OCI-LY1 (cell line): Measurements from ENCODE around the gene ARIH2.

ENCODE experiments used
- H2AFZ ChIP-seq: fragments of 200-600 bp; sonication (generic), shearing (Covaris generic); 2 replicates; pipeline ENCODE4 v1.6.0; 2014; ENCODE audit warnings: antibody characterized with exemption, mild to moderate bottlenecking, low read length
- H3F3A ChIP-seq: fragments of 200-600 bp; sonication (generic), shearing (Covaris generic); 2 replicates; pipeline ENCODE4 v1.6.0; 2014; ENCODE audit warnings: mild to moderate bottlenecking, antibody characterized with exemption, low read length, moderate library complexity; ENCODE audit not compliant: insufficient read depth
- H3K27ac ChIP-seq: fragments of 200-600 bp; sonication (generic); 2 replicates; pipeline ENCODE4 v1.5.1; 2014; ENCODE audit warnings: low read length, mixed run types, mild to moderate bottlenecking, low read depth; ENCODE audit not compliant: poor library complexity, severe bottlenecking
- H3K27me3 ChIP-seq: fragments of 200-600 bp; sonication (generic); 2 replicates; pipeline ENCODE4 v1.6.0; 2014; ENCODE audit warnings: antibody characterized with exemption, mild to moderate bottlenecking, low read length, moderate library complexity; ENCODE audit not compliant: insufficient read depth
- H3K36me3 ChIP-seq: fragments of 200-600 bp; sonication (generic); 2 replicates; pipeline ENCODE4 v1.6.1; 2014; ENCODE audit warnings: mild to moderate bottlenecking, antibody characterized with exemption, low read length, moderate library complexity, mixed read lengths; ENCODE audit not compliant: insufficient read depth
- H3K4me1 ChIP-seq: fragments of 200-600 bp; sonication (generic); 2 replicates; pipeline ENCODE4 v1.5.1; 2014; ENCODE audit warnings: mild to moderate bottlenecking, low read length, moderate library complexity; ENCODE audit not compliant: insufficient read depth, severe bottlenecking
- H3K4me2 ChIP-seq: fragments of 200-600 bp; sonication (generic), shearing (Covaris generic); 2 replicates; pipeline ENCODE4 v1.6.1; 2014; ENCODE audit warnings: low read length
- H3K4me3 ChIP-seq: fragments of 200-600 bp; sonication (generic); 2 replicates; pipeline ENCODE4 v1.5.1; 2014; ENCODE audit warnings: low read length, low read depth, mild to moderate bottlenecking, mixed read lengths; ENCODE audit not compliant: poor library complexity, severe bottlenecking
- H3K79me2 ChIP-seq: fragments of 200-600 bp; shearing (Covaris generic); 2 replicates; pipeline ENCODE4 v1.6.1; 2016; ENCODE audit warnings: mixed run types, low read length, mixed read lengths; ENCODE audit not compliant: insufficient read depth
- H3K9ac ChIP-seq: fragments of 200-600 bp; sonication (generic), shearing (Covaris generic); 2 replicates; pipeline ENCODE4 v1.6.1; 2014; ENCODE audit warnings: mild to moderate bottlenecking, low read length, mixed read lengths
- H3K9me2 ChIP-seq: fragments of 200-600 bp; sonication (generic), shearing (Covaris generic); 2 replicates; pipeline ENCODE4 v1.6.1; 2014; ENCODE audit warnings: low read depth, mild to moderate bottlenecking, low read length, mixed read lengths
- H3K9me3 ChIP-seq: fragments of 200-600 bp; shearing (Covaris generic); 2 replicates; pipeline ENCODE4 v1.6.1; 2014; ENCODE audit warnings: low read length, mixed read lengths
- H4K20me1 ChIP-seq: fragments of 200-600 bp; sonication (generic), shearing (Covaris generic); 2 replicates; pipeline ENCODE4 v1.6.0; 2016; ENCODE audit warnings: mild to moderate bottlenecking, low read length; ENCODE audit not compliant: insufficient read depth
- CTCF ChIP-seq: fragments of 200-600 bp; sonication (generic), shearing (Covaris generic); IDR thresholded peaks from 2 replicates; pipeline ENCODE4 v1.5.1; 2017; ENCODE audit warnings: mild to moderate bottlenecking, antibody characterized with exemption, low read length, moderate library complexity, mixed read lengths
- EZH2 ChIP-seq: fragments of 200-600 bp; sonication (generic), shearing (Covaris generic); IDR thresholded peaks from 2 replicates; pipeline ENCODE4 v1.8.0; 2017; ENCODE audit warnings: borderline replicate concordance, mixed run types, mild to moderate bottlenecking, antibody characterized with exemption, low read length, moderate library complexity, mixed read lengths

ARIH2 gene

GRCh38 chr3:48926425-48927392 is 8.1 kb downstream of the ARIH2 start:
- H3F3A ChIP-seq = no peaks in the 10 kb centered on the region
- H3K9ac ChIP-seq = no peak overlapping the region
- no peak overlapping the region for H2AFZ ChIP-seq
- H3K79me2 ChIP-seq = peaks cover 80% of the 10 kb centered on the region
- no peaks in the 10 kb centered on the region for H3K27me3 ChIP-seq
- H3K9me2 ChIP-seq = no peaks in the 10 kb centered on the region
- no peak overlapping the region for H3K4me3 ChIP-seq
- TF ChIP-seq EZH2 (no peak), CTCF (no peak)
- no peak overlapping the region for H3K27ac ChIP-seq
- H3K9me3 ChIP-seq = no peaks in the 10 kb centered on the region
- H4K20me1 ChIP-seq = no peaks in the 10 kb centered on the region
- H3K36me3 ChIP-seq = peaks cover 96% of the 10 kb centered on the region
- no peak overlapping the region for H3K4me2 ChIP-seq
- peaks cover 27% of the 10 kb centered on the region for H3K4me1 ChIP-seq

- Histone ChIP-seq H4K20me1 (no peaks in the 10 kb centered on the region), H2AFZ (no peak overlapping the region), H3K27ac (no peak overlapping the region), H3K9ac (no peak overlapping the region), H3K4me3 (no peak overlapping the region), H3K9me2 (no peaks in the 10 kb centered on the region), H3K9me3 (no peaks in the 10 kb centered on the region), H3K4me1 (peaks cover 25% of the 10 kb centered on the region), H3K79me2 (peaks cover 80% of the 10 kb centered on the region), H3F3A (no peaks in the 10 kb centered on the region), H3K36me3 (peaks cover 96% of the 10 kb centered on the region), H3K27me3 (no peaks in the 10 kb centered on the region), H3K4me2 (no peak overlapping the region)
- TF ChIP-seq CTCF (no peak), EZH2 (no peak)
These were observed 9.3 kb downstream of the ARIH2 start for GRCh38 chr3:48927928-48928327.

GRCh38 chr3:48928679-48929078 is 10.0 kb downstream of the ARIH2 start:
- no peak overlapping the region for H3K9ac ChIP-seq
- H3K4me3 ChIP-seq = no peak overlapping the region
- H4K20me1 ChIP-seq = no peaks in the 10 kb centered on the region
- no peak for TF ChIP-seq EZH2
- H3K4me1 ChIP-seq = peaks cover 25% of the 10 kb centered on the region
- H3K27me3 ChIP-seq = no peaks in the 10 kb centered on the region
- H3K27ac ChIP-seq = no peak overlapping the region
- H3K36me3 ChIP-seq = peaks cover 97% of the 10 kb centered on the region
- H3K9me2 ChIP-seq = no peaks in the 10 kb centered on the region
- no peaks in the 10 kb centered on the region for H3F3A ChIP-seq
- H3K9me3 ChIP-seq = no peaks in the 10 kb centered on the region
- H3K4me2 ChIP-seq = no peak overlapping the region
- peaks cover 80% of the 10 kb centered on the region for H3K79me2 ChIP-seq
- H2AFZ ChIP-seq = no peak overlapping the region
